ENCODE results near the gene SLC26A8. TPM values are rescaled to one million over a fixed set of nuclear protein-coding genes. Genes with fewer than 3 reads are reported as not detected.

SLC26A8 gene
- total RNA-seq, 1 experiment from 2014 or later, result 0.09 TPM

- Histone ChIP-seq H3K9ac (ENCODE audit: extremely low read depth, insufficient read length, low read length) (no peak overlapping the region), H3K56ac (ENCODE audit: insufficient read length, low read depth, low read length) (no peak overlapping the region), H2AFZ (ENCODE audit: low read length) (no peak overlapping the region), H2AK5ac (ENCODE audit: insufficient read length, low read length) (no peak overlapping the region), H3K23ac (ENCODE audit: insufficient read length, low read depth, low read length) (no peak overlapping the region), H4K20me1 (ENCODE audit: control insufficient read depth, insufficient read depth, insufficient read length) (no peaks in the 10 kb centered on the region), H3K23me2 (ENCODE audit: insufficient read length, low read depth, low read length, poor library complexity, severe bottlenecking) (peaks cover 2% of the 10 kb centered on the region), H3K27ac (ENCODE audit: insufficient read length, low read depth, low read length) (no peak overlapping the region), H3K18ac (ENCODE audit: insufficient read length, low read depth, low read length) (no peak overlapping the region), H4K91ac (ENCODE audit: insufficient read length, low read depth, low read length) (no peak overlapping the region), H2BK20ac (ENCODE audit: low read depth, low read length, poor library complexity, severe bottlenecking) (no peak overlapping the region), H3K4ac (ENCODE audit: low read depth, low read length) (no peak overlapping the region), H2BK120ac (ENCODE audit: low read depth, low read length, poor library complexity, severe bottlenecking) (no peak overlapping the region), H3K27me3 (ENCODE audit: insufficient read depth, low read length) (0 out of 2 replicates have a peak, but pooled peaks cover 2% of the 10 kb centered on the region), H2BK5ac (ENCODE audit: insufficient read length, low read length) (no peak overlapping the region), H3K14ac (ENCODE audit: insufficient read depth, low read length) (no peak overlapping the region), H2BK15ac (ENCODE audit: low read depth, low read length) (no peak overlapping the region), H3K4me1 (ENCODE audit: insufficient read depth, low read length) (no peaks in the 10 kb centered on the region), H3K79me2 (ENCODE audit: insufficient read depth, low read length) (no peaks in the 10 kb centered on the region), H4K8ac (replicated peaks; ENCODE audit: insufficient read length, low read depth, low read length) (no peak overlapping the region), H3K4me2 (ENCODE audit: insufficient read depth, insufficient read length, low read length) (no peak overlapping the region), H2BK12ac (ENCODE audit: insufficient read length, low read depth, low read length) (no peak overlapping the region), H3K79me1 (ENCODE audit: insufficient read depth, low read depth, low read length, poor library complexity, severe bottlenecking) (no peaks in the 10 kb centered on the region), H3K9me3 (ENCODE audit: control insufficient read depth, low read depth, low read length) (no peaks in the 10 kb centered on the region), H4K5ac (ENCODE audit: insufficient read length, low read depth, low read length) (no peak overlapping the region), H3T11ph (ENCODE audit: low read length) (no peak overlapping the region)
- no peak overlapping the region for H3K27ac Mint-ChIP-seq
- peaks cover 2% of the 10 kb centered on the region for H3K27me3 Mint-ChIP-seq (ENCODE audit: low read depth)
- no peak for DNase-seq
- no peak for TF ChIP-seq CTCF (conservative IDR thresholded peaks at IDR 0.05)
- H3K36me3 Mint-ChIP-seq (ENCODE audit: insufficient read depth in 1 of 3, low read depth in 3 of 3), result no peaks in the 10 kb centered on the region
- no peaks in the 10 kb centered on the region; a peak in 1 of 5 replicates for H3K9me3 Mint-ChIP-seq
- WGBS (ENCODE audit: extremely low coverage, insufficient read length, low lambda C conversion rate), result no CpG with 5 or more reads among the region's 2 CpGs
- peaks cover 15 to 17% of the 10 kb centered on the region in 2 experiments for H3K4me1 Mint-ChIP-seq
- H3K4me3 Mint-ChIP-seq, result no peak overlapping the region
Observed at GRCh38 chr6:35926509-35927215, 97.8 kb downstream of the SLC26A8 start.
